ENCODE data around the gene ZNF487. TPM values are rescaled to one million over a fixed set of nuclear protein-coding genes. Genes with fewer than 3 reads are reported as not detected.

Gene ZNF487
- total and polyA plus RNA-seq, 2 of the 13 experiments (the other 11 are each of a cell fraction or from before 2014, with no cell fraction given): 7.4 to 8.8 TPM

- TF ChIP-seq AKNA (CRISPR knock-in tag; IDR thresholded peaks at IDR 0.05; ENCODE audit: borderline replicate concordance) (no peak), HOXA3 (CRISPR knock-in tag; IDR thresholded peaks at IDR 0.05) (peak; percentile 70), YY1 (IDR thresholded peaks at IDR 0.05; ENCODE audit: insufficient read depth, insufficient replicate concordance, low read depth, low read length) (no peak), XRCC5 (optimal IDR thresholded peaks at IDR 0.05; ENCODE audit: low read length) (no peak), ZBTB46 (CRISPR knock-in tag; IDR thresholded peaks at IDR 0.05; ENCODE audit: borderline replicate concordance) (no peak), HDAC2 (CRISPR knock-in tag; IDR thresholded peaks at IDR 0.05) (peak; percentile 72; the same call in 1 of the 2 replicates), ZSCAN20 (CRISPR knock-in tag; IDR thresholded peaks at IDR 0.05; ENCODE audit: borderline replicate concordance) (no peak), ZNF577 (CRISPR knock-in tag; IDR thresholded peaks at IDR 0.05; ENCODE audit: borderline replicate concordance, low read depth) (no peak), KLF6 (CRISPR knock-in tag; IDR thresholded peaks at IDR 0.05) (no peak), ZNF24 (IDR thresholded peaks at IDR 0.05) (no peak), ZNF841 (CRISPR knock-in tag; IDR thresholded peaks at IDR 0.05; ENCODE audit: borderline replicate concordance) (no peak), ZNF784 (CRISPR knock-in tag; IDR thresholded peaks at IDR 0.05; ENCODE audit: borderline replicate concordance) (no peak), PBX3 (CRISPR knock-in tag; IDR thresholded peaks at IDR 0.05; ENCODE audit: borderline replicate concordance) (no peak), DR1 (CRISPR knock-in tag; IDR thresholded peaks at IDR 0.05) (no peak), MEF2D (CRISPR knock-in tag; IDR thresholded peaks at IDR 0.05) (no peak), DRAP1 (CRISPR knock-in tag; IDR thresholded peaks at IDR 0.05) (0 out of 2 replicates have a peak, but pooled peaks have one; percentile 59), E2F1 (CRISPR knock-in tag; IDR thresholded peaks at IDR 0.05) (no peak), FOXP1 (IDR thresholded peaks at IDR 0.05) (no peak), FOXP1 (CRISPR knock-in tag; IDR thresholded peaks at IDR 0.05) (no peak)
Observed at GRCh38 chr10:43417950-43418768, 18.8 kb upstream of the ZNF487 start (continued).

Data from HepG2 (cell line).